ELR (cell line): ENCODE results near the gene FCGR1A.
"Not testable (repeated sequence)": the region's sequence is repeated elsewhere in the genome, so short reads cannot be mapped to it uniquely, and the experiment has no call there.

Experiments
- DNase-seq: peaks from one replicate; pipeline ENCODE4 v3.0.0-alpha.2; 2015; ENCODE audit warnings: low read depth

Gene FCGR1A

GRCh38 chr1:149782600-149782999 is at the start of gene FCGR1A:
Gene FCGR1A (plus strand): TSS chr1:149782694. CDS start chr1:149782744, 50 bp downstream.
- DNase-seq: not testable (repeated sequence)

DNA sequence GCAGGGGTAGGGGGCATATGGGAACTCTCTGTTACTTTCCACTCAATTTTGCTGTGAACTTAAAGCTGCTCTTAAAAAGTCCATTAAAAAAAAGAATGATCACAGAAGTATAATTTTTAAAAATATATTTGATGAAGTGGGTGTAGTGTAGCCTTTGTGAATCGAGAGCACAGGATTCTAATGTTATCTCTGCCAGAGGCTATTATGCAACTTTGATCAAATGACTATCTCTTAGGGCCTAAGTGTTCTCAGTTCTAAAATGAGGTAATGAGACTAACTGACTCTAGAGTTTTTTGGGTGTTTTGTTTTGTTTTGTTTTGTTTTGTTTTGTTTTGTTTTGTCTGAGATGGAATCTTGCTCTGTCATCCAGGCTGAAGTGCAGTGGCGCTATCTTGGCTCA is 49.7 kb upstream of the FCGR1A start:
- DNase-seq: not testable (repeated sequence)

DNA sequence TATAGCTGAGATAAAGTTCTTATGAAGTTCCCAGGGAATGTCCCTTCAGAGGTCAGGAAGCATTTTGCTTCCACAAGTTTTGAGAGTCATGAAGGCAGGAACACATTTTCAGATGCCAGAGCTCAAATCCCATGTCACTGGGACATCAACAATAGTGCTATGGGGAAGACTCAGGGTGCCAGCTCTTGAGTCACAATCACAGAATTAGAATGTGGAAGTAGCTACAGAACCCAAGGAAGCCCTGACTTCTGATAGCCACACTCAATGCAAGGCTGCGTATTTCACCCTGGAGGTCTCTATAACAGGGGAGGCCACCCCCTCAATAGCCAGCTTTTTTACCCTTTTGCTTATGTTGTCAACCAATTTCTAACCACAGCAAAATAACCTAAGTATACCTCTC is 47.8 kb upstream of the FCGR1A start:
- DNase-seq: not testable (repeated sequence)

- peak; percentile 4 for DNase-seq
Observed at GRCh38 chr1:149740148-149740581, 42.3 kb upstream of the FCGR1A start.

DNA sequence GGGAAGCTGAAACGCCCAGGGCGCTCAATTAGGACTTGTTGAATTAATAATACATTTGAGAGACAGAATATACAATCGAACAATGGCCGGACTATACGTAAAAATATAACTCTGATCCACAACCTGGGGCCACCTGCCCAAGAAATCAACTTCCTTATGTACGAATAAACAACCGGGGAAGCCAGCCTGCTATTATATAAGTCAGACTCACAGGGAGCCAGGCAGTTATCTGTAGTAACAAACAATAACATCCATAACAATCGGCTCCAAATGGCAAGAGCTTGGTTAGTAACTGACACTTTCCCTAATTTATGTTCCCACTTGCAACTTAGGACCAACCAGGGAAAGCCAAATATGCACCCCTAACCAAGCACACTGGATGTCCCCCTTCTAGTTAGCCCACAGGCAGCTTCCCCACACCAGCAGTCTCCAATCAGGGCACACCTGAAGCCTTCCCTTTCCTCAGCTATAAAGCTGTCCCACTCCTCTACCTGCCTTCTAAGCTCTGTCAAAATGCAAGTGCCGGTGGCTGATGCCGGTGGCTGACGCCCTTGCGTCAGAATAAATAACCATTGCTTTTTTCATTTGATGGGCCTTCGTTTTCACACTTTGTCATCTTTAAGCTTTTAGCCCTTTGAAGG is 41.8 kb upstream of the FCGR1A start:
- DNase-seq: not testable (repeated sequence)

- DNase-seq: not testable (repeated sequence)
Observed at GRCh38 chr1:149741914-149742313, 40.6 kb upstream of the FCGR1A start.

DNA sequence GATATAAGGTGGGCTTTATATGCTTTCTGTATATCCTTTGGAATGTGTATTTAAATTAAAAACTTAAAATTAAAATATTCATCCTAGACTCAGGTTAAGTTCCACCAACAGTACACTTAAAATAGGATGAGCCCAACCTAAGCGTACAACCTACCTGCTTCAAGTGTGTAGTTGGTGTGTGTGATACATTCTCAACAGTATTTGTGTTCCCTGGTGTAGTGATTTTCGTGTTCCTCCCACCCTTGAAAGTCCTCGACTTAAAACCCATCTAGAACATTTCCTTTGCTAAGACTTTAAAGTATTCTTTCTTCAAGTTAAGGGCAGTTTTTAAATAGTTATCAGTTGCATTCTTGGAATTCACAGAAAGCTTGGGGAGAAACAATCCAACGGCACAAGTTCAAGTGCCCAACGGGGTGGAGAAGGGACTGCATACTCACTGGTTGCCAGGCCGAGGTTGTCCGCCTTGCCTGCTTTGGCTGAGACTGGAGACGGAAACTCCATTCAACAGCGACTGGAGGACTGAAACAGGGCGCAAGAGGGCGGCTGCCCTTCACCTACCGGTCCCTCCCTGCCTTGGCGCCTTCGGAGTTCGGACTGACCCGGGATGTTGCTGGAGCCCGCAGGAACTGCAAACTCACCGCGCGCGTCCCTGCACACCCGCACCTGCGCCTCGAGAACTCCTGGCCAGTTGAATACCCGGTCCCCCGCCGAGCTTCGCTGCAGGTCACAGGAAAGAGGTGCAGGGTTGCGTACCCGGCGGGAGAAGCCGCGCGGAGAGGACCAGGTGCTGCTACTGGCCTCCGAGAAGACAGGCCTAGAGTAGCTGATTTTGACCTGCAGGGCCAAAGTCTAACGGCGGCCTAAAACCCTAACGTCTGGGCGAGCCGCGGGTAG is 35.8 kb upstream of the FCGR1A start:
- DNase-seq: not testable (repeated sequence)

DNA sequence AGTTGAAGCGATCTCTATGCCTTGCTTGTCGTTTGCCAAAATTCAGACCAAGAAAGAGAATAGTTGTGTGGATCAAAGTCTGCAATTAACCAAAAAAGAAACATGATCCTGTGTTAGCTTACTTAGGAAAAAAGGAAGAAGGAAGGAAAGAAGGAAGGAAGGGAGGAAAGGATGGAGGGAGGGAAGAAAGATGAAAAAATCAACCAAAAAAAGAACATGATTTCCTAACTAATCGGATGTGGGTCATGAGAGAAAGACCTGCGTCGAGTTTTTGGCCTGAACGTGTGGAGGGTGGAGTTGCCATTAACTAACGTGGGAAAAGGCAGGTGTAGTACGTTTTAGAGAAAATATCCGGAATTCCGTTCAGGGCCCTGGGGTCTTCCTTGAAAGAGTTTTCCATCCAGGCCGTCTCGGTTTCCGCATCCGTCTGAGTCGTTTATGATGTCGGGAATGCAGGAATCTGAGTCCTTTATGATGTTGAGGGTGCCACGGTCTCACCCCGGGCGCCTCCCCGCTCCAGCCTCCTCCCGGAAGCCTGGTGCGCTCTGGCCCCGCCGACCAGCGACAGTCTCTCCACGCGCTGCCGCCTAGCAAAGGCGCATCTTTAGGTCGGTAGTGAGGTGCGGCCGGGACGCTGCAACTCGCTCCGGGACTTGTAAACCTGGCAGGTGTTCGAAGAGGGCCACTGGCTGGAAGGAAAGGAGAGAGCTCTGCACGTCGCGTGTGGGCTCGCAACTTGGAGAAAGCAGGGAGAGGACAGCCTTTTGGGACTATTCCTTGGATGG is 34.9 kb upstream of the FCGR1A start:
- DNase-seq: not testable (repeated sequence)

GRCh38 chr1:149748144-149748500 is 34.4 kb upstream of the FCGR1A start:
- not testable (repeated sequence) for DNase-seq

GRCh38 chr1:149750562-149750961 is 31.9 kb upstream of the FCGR1A start:
- not testable (repeated sequence) for DNase-seq

- DNase-seq: not testable (repeated sequence)
Observed at GRCh38 chr1:149752186-149752585, 30.3 kb upstream of the FCGR1A start.

DNA sequence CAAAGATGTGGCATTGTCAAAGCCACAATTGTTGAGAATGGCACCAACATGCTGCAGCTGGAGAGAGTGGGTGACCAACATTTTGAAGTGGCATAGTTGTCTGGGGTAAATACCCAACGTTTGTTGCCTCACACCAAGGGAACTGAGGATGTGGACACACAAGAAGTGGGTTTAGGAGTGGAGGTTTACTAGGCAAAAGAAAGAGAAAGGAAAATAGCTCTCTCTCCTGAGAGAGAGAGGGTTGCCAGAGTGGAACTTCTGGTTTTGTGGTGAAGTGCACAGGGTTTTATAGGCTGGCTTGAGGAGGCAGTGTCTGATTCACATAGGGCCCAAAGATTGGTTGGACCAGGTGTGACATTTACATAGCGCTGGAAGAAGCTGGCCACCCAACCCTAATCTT is 29.0 kb upstream of the FCGR1A start:
- DNase-seq: not testable (repeated sequence)

DNA sequence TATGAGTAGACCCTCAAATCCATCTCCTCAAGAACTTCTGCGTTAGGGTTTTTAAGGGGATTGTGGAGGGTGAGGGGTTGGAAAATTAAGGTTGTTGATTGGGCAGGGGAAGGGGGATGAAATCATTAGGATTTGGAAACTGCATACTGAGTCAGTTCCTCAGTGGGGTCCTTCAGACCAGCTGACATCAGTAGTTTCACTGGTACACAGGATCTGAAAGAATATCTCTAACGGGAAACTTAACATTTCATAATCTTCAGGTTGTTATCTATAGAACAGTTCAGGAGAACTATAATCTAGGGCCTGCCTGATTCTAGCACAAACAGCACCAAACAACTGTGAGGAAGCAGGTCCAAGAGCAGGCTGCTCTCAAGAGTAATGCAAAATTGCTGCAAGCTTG is 27.2 kb upstream of the FCGR1A start:
- DNase-seq: not testable (repeated sequence)

- DNase-seq: not testable (repeated sequence)
Observed at GRCh38 chr1:149762294-149762693, 20.2 kb upstream of the FCGR1A start.

DNA sequence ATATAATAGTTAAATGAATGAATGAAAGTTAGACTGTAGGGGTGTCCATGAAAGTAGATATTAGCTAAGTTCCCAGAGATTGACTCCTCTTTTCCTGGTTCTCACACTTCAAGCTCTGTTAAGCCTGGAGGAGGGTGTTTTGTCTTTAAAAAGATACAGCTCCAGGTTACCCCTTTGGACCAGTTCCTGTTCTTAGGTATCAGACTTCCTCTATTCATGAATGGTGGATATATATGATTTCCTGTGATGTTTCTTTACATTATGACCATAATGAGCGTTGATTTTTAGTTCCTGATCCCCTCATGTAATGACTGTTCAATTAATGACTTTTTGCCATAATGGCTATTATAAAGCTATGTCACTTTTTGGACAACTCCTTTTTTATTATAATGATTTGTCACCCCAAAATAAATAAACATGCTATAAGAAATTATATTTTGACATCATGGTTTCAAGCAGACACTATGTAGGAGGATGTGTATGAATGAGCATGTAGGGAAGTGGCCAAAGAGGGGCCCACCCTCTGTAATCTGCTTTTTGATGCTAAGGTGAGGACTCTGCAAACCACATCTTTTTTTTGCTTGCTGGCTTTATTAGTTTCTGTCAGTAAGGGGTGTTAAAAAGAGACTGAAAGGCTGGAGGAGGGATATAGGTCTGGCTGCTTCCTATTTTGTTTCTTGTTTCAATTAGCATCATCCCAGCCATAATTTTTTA is 18.2 kb upstream of the FCGR1A start:
- DNase-seq: not testable (repeated sequence)

DNA sequence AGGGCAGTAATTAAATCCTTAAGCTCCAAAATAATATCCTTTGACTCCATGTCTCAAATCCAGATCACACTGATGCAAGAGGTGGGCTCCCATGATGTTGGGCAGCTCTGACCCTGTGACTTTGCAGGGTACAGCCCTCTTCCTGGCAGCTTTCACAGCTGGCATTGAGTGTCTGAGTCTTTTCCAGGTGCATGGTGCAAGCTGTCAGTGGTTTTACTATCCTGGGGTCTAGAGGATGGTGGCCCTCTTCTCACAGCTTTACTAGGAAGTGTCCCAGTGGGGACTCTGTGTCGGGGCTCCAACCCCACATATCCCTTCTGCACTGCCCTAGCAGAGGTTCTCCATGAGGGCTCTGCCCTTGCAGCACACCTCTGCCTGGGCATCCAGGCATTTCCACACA is 16.3 kb upstream of the FCGR1A start:
- not testable (repeated sequence) for DNase-seq

DNA sequence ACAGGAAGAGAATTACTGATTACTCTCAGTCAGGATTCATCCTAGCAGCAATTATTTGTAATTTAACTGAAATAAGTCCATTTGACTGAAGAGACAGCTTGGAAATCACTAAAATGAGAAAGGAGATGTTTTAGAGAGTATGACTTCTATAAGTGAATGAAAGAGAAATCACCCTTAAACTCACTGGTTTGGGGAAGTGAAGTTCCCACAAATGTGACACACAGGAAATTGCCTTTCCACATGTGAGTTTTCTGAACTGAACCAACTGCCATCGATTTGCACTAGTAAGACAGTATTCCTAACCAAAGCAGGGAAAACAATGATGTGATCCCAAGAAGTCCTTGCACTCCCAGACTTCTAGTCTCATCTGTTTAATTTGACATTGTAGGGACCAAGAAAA is 13.3 kb upstream of the FCGR1A start:
- DNase-seq: not testable (repeated sequence)

DNA sequence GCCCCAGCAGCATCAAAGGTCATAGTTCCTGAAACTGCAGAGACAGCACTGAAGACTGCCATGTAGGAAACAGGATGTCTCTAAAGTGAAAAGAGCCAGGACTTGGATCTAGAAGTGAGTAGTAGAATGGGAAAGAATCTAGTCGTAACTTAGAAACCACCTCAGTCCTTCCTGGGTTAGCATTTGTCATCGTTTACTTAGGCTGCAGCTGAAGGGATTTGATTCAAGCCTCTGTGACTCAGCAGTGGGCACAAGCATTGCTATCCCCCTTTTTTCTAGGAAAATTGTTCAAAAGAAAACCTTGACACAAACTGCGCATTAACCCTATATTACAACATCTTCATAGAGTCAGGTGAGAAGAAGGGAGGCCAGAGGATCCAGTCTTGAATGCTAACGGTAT is 11.8 kb upstream of the FCGR1A start:
- DNase-seq: peak; percentile 8

DNA sequence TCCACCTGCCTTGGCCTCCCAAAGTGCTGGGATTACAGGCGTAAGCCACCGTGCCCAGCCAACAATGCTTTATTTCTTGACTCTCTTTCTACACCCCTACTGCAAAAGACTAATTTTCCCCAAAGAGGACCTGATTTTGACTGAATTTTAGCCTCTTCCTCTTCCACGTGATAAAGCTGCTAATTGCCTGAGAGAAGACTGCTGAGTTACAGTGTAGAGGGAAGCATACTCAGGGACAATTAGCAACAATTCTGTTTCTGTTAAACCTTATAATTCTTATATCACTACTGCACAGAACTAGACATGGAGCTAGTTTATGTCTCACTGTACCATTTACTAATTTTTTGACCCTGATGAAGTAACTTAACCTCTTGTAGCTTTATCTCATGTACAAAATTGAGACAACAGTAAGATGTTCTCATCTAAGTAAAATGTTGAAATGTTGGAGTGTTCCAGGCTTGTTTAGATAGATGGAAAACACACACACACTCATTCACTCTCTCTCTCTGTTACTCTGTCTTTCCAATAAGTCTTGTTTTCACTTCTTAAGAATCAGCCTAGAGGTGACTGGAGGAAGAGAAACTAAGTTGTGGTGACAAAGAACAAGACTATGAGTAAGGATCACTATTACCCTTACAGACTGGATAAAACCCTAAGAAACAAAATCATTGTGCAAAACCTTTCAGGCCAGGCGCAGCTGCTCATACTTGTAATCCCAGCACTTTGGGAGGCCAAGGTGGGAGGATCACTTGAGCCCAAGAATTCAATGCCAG is 10.7 kb upstream of the FCGR1A start:
- not testable (repeated sequence) for DNase-seq

DNA sequence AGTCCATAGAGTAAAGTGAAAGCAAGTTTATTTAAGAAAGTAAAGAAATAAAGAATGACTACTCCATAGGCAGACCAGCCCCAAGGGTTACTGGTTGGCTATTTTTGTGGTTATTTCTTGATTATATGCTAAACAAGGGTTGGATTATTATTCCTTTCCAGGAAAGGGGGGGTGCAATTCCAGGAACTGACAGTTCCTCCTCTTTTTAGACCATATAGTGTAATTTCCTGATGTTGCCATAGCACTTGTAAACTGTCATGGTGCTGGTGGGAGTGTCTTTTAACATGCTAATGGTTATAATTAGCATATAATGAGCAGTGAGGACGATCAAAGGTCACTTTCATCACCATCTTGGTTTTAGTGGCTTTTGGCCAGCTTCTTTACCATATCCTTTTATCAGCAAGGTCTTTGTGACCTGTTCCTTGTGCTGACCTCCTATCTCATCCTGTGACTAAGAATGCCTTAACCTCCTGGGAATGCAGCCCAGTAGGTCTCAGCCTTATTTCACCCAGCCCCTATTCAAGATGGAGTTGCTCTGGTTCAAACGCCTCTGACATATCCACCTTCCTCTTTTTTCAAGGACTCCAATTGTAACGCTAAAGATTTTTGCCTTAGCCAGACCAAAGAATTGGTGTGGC is 6.9 kb upstream of the FCGR1A start:
- not testable (repeated sequence) for DNase-seq
